Activated T-cell treated with anti-CD3 and anti-CD28 coated beads for 1 hour (primary cell): ENCODE measurements around the gene CHCHD10.
"Not testable (repeated sequence)": the region's sequence is repeated elsewhere in the genome, so short reads cannot be mapped to it uniquely, and the experiment has no call there.

Source experiments
- DNase-seq: peaks from one replicate; pipeline ENCODE4 v3.0.0-alpha.2; 2020; ENCODE audit warnings: low read depth

Gene CHCHD10

DNA sequence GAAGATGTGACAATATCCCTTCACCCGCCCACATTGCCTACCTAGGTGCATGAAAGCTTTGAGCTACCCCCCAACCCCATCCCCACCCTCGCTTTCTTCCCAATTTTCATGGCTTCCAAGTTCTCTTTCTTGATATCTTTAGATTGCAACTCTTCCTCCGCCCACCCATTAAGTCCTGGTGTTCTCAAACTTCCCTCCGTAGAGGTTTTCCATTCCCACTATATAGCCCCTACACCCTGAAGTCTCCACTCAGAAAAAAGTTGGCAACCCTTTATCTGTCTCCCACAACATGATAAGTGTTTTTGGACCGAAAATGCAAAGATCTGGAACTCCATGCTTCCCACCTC lies 17.4 kb downstream of the CHCHD10 start:
- no peak for DNase-seq

DNA sequence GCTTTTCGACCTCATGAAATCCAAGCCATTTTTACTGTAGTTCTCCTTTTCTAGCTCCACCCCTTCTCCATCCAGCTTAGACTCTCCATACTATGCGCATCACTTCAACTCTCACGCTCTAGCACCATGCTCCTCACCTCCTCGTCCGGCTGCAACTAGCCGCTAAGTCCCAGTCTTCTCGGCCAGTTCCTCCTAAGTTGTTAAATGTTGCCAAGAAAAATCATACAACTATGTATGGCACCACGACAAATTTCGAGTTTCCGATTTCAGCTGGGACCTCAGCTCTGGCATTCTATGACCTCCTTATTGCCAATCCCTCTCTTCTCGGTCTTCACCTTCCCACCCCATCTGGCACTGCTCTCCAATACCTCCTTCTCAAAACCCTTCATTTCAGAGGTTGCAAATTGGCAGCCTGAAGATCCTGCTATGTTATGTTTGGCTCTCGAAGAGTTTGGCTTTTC lies 17.9 kb downstream of the CHCHD10 start:
- no peak for DNase-seq

DNA sequence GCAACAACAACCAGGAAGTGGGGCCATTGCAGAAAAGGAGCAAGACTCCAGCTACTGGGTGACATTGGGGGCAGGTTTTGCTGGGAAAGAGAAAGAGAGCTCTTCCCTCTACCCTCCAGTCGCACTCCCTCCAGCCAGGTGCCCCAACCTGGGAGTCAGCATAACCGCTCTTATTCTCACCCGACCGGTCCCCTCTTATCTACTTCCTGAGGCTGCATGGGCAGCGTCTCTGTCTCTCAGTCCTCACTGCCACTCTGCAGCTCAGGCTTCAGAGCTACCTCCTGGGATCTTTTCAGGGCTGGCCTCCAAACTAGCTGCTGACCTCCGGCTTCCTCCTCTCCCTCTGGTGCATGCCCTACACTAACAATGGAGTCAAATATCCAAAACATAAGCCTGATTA lies 22.0 kb downstream of the CHCHD10 start:
- DNase-seq, result no peak

DNA sequence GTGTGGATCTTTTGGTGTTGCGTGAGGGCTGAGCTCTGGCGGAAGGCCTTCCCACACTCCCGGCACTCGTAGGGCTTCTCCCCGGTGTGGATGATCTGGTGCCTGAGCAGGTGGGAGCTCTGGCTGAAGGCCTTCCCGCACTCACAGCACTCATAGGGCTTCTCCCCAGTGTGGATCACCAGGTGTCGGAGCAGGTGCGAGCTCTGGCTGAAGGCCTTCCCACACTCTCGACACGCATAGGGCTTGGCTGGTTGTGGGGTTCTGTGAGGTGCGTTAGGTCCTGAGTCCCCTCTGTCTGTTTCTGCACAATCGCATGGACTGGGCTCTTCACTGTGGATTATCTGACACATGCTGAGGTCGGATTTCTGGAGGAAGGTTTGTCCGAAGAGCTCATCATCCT lies 23.3 kb downstream of the CHCHD10 start:
- no peak for DNase-seq

DNA sequence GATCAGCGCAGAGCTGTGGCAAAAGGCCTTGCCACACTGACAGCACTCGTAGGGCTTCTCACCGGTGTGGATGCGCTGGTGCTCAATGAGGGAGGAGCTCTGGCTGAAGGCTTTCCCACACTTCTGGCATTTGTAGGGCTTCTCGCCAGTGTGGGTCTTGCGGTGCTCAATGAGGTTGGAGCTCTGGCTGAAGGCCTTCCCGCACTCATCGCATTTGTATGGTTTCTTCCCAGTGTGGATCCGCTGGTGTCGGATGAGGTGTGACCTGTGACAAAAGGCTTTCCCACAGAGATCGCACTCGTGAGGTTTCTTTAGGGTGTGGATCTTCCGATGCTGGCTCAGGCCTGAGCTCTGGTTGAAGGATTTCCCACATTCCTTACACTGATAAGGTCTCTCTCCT lies 23.8 kb downstream of the CHCHD10 start:
- no peak for DNase-seq

DNA sequence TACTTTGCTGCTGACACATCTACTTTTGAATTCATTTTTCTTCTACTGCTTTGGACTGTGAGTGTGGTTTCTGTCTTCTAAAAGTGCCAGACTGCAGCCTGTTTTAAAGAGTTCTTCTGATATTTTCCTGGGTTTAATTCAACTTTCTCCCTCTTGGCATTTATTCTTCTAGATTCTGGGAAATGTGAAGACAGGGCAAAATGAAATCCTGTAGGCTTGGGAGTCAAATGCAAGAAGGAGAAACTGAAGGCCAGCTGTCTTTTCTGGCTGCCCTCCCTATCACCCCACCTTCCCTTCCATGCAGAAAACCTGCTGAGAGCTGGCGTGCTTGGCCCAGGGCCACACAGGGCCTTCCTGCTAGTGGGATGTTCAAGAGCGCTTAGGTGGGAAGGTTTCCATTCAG lies 24.5 kb downstream of the CHCHD10 start:
- no peak for DNase-seq

DNA sequence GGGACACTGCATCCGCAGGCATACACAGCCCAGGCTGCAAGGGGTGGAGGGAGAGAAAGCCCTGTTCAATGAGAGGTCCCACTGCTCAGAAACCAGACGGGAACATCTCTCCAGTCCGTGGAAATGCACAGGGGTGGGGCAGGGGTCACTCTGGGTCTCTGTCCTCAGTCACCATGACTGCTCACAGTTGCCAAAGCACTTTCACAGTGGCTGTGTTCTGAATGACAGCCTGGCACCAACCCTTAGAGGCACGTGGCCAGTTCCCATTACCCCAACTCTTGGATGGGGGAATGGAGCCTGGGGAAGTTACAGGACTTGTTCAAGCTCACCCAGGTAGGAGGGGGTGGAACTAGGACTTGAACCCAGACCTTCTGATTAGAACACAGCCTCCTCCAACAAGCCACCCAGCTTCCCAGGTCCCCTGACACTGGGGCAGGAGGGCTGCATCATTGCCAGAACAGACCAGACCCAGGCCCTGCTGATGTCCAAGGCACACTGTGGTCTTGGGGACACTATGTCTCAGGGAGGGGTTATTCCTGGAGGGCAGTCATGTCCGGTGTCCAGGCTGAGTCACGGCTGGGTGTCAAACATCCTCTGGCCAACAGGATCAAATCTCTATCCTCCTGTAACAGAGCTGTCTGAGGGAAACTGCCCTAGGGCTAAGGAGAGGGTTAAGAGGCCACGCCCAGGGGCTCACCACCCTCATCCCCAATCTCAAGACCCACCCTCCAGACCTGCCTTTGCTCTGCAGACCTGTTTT lies 25.1 kb downstream of the CHCHD10 start:
- DNase-seq, result no peak

DNA sequence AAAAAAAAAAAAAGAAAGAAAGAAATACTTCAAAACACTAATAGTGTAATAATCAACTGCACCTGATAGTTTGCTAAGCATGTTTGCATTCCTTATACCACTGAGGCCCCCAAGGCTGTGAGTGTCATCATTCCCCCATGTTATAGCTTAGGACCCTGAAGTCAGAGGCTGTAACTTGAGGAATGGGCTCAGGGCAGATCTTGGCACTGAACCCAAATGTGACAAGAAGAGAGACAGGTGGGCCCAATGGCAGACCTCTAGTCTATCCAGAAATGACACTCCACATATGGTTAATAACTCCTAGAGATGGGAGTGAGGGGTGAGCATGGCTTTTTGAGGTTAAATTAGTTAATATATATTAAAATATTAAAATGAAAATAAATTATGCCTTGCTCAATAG lies 30.1 kb downstream of the CHCHD10 start:
- no peak for DNase-seq

DNA sequence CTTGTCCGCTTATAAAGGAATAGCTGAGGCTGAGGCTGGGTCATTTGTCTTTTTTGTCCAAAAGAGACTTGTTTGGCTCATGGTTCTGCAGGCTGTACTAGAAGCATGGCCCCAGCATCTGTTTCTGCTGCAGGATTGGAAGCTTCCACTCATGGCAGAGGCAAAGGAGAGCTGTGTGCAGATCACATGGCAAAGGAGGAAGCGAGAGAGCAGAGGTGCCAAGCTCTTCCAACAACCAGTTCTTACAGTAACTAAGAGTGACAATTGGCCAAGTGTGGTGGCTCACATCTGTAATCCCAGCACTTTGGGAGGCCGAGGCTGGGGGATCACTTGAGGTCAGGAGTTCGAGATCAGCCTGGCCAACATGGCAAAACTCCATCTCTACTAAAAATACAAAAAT lies 39.7 kb downstream of the CHCHD10 start:
- DNase-seq, result not testable (repeated sequence)

DNA sequence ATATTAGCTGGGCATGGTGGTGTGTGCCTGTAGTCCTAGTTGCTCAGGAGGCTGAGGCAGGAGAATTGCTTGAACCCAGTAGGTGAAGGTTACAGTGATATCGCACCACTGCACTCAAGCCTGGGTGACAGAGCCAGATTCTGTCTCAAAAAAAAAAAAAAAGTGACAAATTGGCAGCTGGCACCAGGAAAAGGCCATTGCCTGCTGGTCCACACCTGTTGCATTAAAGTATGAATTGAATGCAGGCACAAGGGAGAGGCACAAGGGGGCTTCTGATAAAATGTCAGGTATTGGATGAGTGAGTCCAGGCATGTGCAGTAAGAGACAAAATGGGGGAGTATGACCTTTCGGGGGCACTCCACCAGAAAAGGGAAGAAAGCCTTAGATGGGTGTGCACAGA lies 45.0 kb downstream of the CHCHD10 start:
- no peak for DNase-seq

DNA sequence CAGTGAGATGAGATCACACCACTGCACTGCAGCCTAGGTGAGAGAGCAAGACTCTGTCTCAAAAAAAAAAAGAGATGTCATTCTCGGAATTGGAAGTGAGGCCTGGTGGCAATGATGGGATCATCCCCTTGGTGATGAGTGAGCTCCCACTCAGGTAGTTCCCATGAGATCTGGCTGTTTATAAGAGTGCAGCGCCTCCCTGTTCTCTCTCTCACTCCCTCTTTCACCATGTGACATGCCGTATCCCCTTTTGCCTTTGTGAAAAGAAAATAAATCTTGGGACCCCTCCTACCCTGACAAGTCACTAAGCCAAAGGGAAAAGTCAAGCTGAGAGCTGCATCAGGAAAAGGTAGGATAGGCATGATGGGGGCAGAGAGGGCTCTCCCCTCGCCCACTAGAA lies 45.6 kb downstream of the CHCHD10 start:
- DNase-seq, result no peak

DNA sequence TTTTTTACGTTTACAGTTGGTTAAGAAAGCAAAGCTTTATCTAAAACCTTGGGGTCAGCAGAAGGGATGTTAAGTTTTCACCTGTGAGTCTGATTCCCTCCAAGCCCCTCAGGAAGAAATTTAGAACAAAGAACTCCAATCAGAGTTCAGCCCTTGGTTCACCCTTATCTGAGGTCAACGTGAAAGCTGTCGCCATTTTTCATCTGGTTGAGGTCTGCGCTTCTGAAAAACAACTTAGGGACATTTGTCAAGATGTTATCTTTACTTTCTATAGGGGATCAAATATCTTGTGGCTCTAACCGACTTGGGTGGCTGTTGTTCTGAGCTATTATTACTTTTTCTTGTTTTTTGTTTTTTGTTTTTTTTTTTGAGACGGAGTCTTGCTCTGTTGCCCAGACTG lies 46.9 kb downstream of the CHCHD10 start:
- no peak for DNase-seq

DNA sequence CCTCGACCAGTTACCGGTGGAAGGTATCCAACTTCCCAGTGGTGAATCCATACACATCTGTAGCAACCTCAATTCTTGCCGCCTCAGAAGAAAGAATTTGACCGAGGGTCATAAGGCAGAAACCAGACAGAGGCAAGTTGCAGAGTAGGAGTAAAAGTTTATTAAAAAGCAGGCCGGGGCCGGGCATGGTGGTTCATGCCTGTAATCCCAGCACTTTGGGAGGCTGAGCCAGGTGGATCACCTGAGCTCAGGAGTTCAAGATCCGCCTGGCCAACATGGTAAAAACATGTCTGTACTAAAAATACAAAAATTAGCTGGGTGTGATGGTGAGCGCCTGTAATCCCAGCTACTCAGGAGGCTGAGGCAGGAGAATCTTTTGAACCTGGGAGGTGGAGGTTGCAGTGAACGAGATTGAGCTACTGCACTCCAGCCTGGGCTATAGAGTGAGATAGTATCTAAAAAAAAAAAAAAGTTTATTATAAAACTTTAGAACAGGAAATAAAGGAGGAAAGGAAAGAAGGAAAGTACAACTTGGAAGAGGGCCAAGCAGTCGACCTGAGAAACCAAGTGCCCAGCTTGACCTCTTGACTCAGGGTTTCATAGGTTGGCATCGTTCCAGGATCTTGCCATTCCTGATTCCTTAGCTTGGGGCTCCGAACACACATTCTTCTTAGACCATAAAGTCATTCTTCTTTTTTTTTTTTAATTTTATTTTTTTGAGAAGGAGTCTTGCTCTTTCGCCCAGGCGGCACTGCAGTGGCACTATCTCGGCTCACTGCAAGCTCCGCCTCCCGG lies 49.2 kb downstream of the CHCHD10 start:
- no peak for DNase-seq

DNA sequence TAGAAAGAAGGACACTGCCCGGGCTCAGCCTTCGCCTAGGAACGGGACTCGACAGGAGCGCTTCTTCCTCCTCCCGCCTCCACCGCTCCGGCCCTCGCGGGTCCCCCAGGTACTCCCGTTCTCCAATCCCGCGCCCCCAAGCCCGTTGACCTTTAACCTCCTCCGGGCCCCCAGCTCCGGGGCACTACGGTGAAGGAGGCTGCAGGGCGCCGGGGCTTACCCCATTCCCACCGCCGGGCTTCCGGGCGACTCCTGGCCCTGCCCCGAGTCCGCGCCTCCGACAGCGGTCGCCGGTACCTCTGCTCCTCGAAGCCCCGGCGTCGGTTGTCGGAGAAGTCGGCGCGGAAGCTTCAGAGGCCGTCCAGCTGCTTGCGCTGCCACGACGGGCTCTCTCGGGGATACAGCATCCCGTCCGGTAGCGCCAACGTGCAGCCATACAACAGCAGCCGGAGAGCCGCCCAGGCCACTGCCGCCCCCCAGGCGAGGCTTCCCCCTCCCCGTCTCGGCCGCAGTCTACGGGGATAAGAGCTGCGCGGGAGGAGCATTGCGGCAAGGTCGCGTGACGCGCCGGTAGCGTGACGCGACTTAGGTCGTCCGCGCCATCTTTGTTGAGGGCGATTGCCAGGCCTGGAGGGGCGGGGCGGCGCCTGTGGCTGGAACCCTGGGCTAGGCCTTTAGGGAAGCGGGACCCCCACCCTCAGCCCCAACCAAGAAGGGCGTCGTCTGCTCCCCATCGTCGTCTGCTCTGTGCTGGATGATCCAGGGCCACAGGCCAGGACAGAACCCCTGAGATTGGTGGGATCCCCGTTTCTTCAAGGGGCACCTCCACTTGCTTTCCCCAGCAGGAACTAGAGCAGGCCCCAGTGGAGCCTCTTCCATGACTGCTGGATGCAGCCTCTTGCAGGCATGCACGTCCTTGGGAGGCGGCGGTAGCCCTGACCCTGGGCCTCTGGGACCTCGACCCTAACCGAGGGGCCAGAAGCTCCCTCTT lies 50.7 kb downstream of the CHCHD10 start:
- peak; percentile 70 for DNase-seq
